ENCODE results near the gene SVIL. TPM values are rescaled to one million over a fixed set of nuclear protein-coding genes. Genes with fewer than 3 reads are reported as not detected.
"Not testable (repeated sequence)": the region's sequence is repeated elsewhere in the genome, so short reads cannot be mapped to it uniquely, and the experiment has no call there.

SVIL gene
- total RNA-seq, 1 experiment from 2014 or later = 147 TPM

- intact Hi-C loops (cut with micrococcal nuclease; ENCODE audit: unreplicated experiment) = no loop called here
- Mint-ChIP-seq H3K27ac (ENCODE audit: unreplicated experiment) (no peak overlapping the region), H3K36me3 (ENCODE audit: insufficient read depth, unreplicated experiment) (peaks cover 52% of the 10 kb centered on the region), H3K9me3 (ENCODE audit: low read depth, unreplicated experiment) (no peaks in the 10 kb centered on the region), H3K27me3 (ENCODE audit: unreplicated experiment) (no peaks in the 10 kb centered on the region), H3K4me3 (ENCODE audit: low read depth, unreplicated experiment) (no peak overlapping the region), H3K4me1 (ENCODE audit: low read depth, unreplicated experiment) (no peaks in the 10 kb centered on the region)
- BruUV-seq (replicated peaks) = no TSS peak
- no peak for DNase-seq
- TF ChIP-seq CTCF (IDR thresholded peaks at IDR 0.05; ENCODE audit: unreplicated experiment) = no peak
- CTCF ChIA-PET = no interaction called here
Observed at GRCh38 chr10:29554660-29555059, 80.1 kb downstream of the SVIL start.

GRCh38 chr10:29553544-29554250 lies 81.1 kb downstream of the SVIL start:
- no peaks in the 10 kb centered on the region for H3K9me3 Mint-ChIP-seq (ENCODE audit: low read depth, unreplicated experiment)
- H3K36me3 Mint-ChIP-seq (ENCODE audit: insufficient read depth, unreplicated experiment) = peaks cover 51% of the 10 kb centered on the region
- DNase-seq = no peak
- BruUV-seq (replicated peaks) = no TSS peak
- H3K4me3 Mint-ChIP-seq (ENCODE audit: low read depth, unreplicated experiment) = no peak overlapping the region
- intact Hi-C loops (cut with micrococcal nuclease; ENCODE audit: unreplicated experiment) = no loop called here
- no peaks in the 10 kb centered on the region for H3K27me3 Mint-ChIP-seq (ENCODE audit: unreplicated experiment)
- peaks cover 2% of the 10 kb centered on the region for H3K4me1 Mint-ChIP-seq (ENCODE audit: low read depth, unreplicated experiment)
- no peak for TF ChIP-seq CTCF (IDR thresholded peaks at IDR 0.05; ENCODE audit: unreplicated experiment)
- no peak overlapping the region for H3K27ac Mint-ChIP-seq (ENCODE audit: unreplicated experiment)
- CTCF ChIA-PET = no interaction called here

- H3K4me3 Mint-ChIP-seq (ENCODE audit: low read depth, unreplicated experiment); H3K9me3 Mint-ChIP-seq (ENCODE audit: low read depth, unreplicated experiment); H3K27ac Mint-ChIP-seq (ENCODE audit: unreplicated experiment); H3K27me3 Mint-ChIP-seq (ENCODE audit: unreplicated experiment); intact Hi-C loops (cut with micrococcal nuclease; ENCODE audit: unreplicated experiment); DNase-seq; CTCF ChIA-PET; H3K4me1 Mint-ChIP-seq (ENCODE audit: low read depth, unreplicated experiment); BruUV-seq (replicated peaks): not testable (repeated sequence)
- peaks cover 57% of the 10 kb centered on the region for H3K36me3 Mint-ChIP-seq (ENCODE audit: insufficient read depth, unreplicated experiment)
Observed at GRCh38 chr10:29553116-29553515, 81.7 kb downstream of the SVIL start.

- H3K27me3 Mint-ChIP-seq (ENCODE audit: unreplicated experiment); H3K4me1 Mint-ChIP-seq (ENCODE audit: low read depth, unreplicated experiment); CTCF ChIA-PET; H3K27ac Mint-ChIP-seq (ENCODE audit: unreplicated experiment); H3K4me3 Mint-ChIP-seq (ENCODE audit: low read depth, unreplicated experiment); intact Hi-C loops (cut with micrococcal nuclease; ENCODE audit: unreplicated experiment); H3K9me3 Mint-ChIP-seq (ENCODE audit: low read depth, unreplicated experiment); BruUV-seq (replicated peaks); DNase-seq: not testable (repeated sequence)
- peaks cover 61% of the 10 kb centered on the region for H3K36me3 Mint-ChIP-seq (ENCODE audit: insufficient read depth, unreplicated experiment)
Observed at GRCh38 chr10:29549493-29549892, 85.3 kb downstream of the SVIL start.

GRCh38 chr10:29546773-29547313 lies 87.9 kb downstream of the SVIL start:
- no peak overlapping the region for H3K27ac Mint-ChIP-seq (ENCODE audit: unreplicated experiment)
- H3K4me1 Mint-ChIP-seq (ENCODE audit: low read depth, unreplicated experiment) = peaks cover 10% of the 10 kb centered on the region
- H3K4me3 Mint-ChIP-seq (ENCODE audit: low read depth, unreplicated experiment) = no peak overlapping the region
- intact Hi-C loops (cut with micrococcal nuclease; ENCODE audit: unreplicated experiment) = no loop called here
- CTCF ChIA-PET = no interaction called here
- DNase-seq = no peak
- H3K27me3 Mint-ChIP-seq (ENCODE audit: unreplicated experiment) = no peaks in the 10 kb centered on the region
- BruUV-seq (replicated peaks) = no TSS peak
- H3K36me3 Mint-ChIP-seq (ENCODE audit: insufficient read depth, unreplicated experiment) = peaks cover 49% of the 10 kb centered on the region
- no peak for TF ChIP-seq CTCF (IDR thresholded peaks at IDR 0.05; ENCODE audit: unreplicated experiment)
- no peaks in the 10 kb centered on the region for H3K9me3 Mint-ChIP-seq (ENCODE audit: low read depth, unreplicated experiment)

All from Calu3 (cell line).